Measurements from ENCODE around the gene CHD8. TPM values are rescaled to one million over a fixed set of nuclear protein-coding genes. Genes with fewer than 3 reads are reported as not detected.

Gene CHD8
- total RNA-seq, 2 experiments from 2014 or later = 119 to 128 TPM

- Histone ChIP-seq H3K36me3 (ENCODE audit: insufficient read depth, low read length) (peaks cover 83% of the 10 kb centered on the region), H3K27me3 (ENCODE audit: control insufficient read depth in 1 of 2, insufficient read depth in 2 of 2, low read length in 2 of 2) (no peaks in the 10 kb centered on the region), H3K4me3 (ENCODE audit: low read length) (no peak overlapping the region), H3K4me1 (ENCODE audit: insufficient read depth, low read length) (peaks cover 7% of the 10 kb centered on the region), H3K27ac (ENCODE audit: low read depth in 1 of 2, low read length in 2 of 2) (no peak overlapping the region), H3K9me3 (ENCODE audit: control insufficient read depth in 1 of 2, insufficient read depth in 1 of 2, low read length in 2 of 2) (no peaks in the 10 kb centered on the region)
- CTCF ChIA-PET = interaction anchor here (3.6 kb wide), 1 partner anchor 19 kb away, joined by 26 read pairs; the partner anchor contains the start of genes RAB2B and TOX4
- Mint-ChIP-seq H3K36me3 (ENCODE audit: low read depth) (peaks cover 86% of the 10 kb centered on the region), H3K27ac (no peak overlapping the region), H3K4me3 (no peak overlapping the region), H3K4me1 (ENCODE audit: low read depth) (peaks cover 30% of the 10 kb centered on the region), H3K9me3 (no peaks in the 10 kb centered on the region), H3K27me3 (no peaks in the 10 kb centered on the region)
- ATAC-seq (ENCODE audit: poor library complexity) (no peak), DNase-seq (no peak)
- intact Hi-C loops (cut with DNase I, micrococcal nuclease) = no loop called here
- no peak for TF ChIP-seq CTCF (IDR thresholded peaks at IDR 0.05)
- POLR2A ChIA-PET = no interaction called here
Observed at GRCh38 chr14:21496453-21496852, 40.5 kb upstream of the CHD8 start.

- ChIA-PET CTCF (interaction anchor here (1.1 kb wide), 1 partner anchor 63 kb away, joined by 3 read pairs; no protein-coding TSS in a partner anchor), POLR2A (interaction anchor here (1.0 kb wide), 1 partner anchor 16 kb away, joined by 3 read pairs; the partner anchor contains the start of gene METTL3)
- Histone ChIP-seq H3K4me1 (ENCODE audit: insufficient read depth, low read length) (peaks cover 7% of the 10 kb centered on the region), H3K4me3 (ENCODE audit: low read length) (no peak overlapping the region), H3K36me3 (ENCODE audit: insufficient read depth, low read length) (peaks cover 84% of the 10 kb centered on the region), H3K27me3 (ENCODE audit: control insufficient read depth in 1 of 2, insufficient read depth in 2 of 2, low read length in 2 of 2) (no peaks in the 10 kb centered on the region), H3K27ac (ENCODE audit: low read depth in 1 of 2, low read length in 2 of 2) (no peak overlapping the region), H3K9me3 (ENCODE audit: control insufficient read depth in 1 of 2, insufficient read depth in 1 of 2, low read length in 2 of 2) (no peaks in the 10 kb centered on the region)
- Mint-ChIP-seq H3K9me3 (no peaks in the 10 kb centered on the region), H3K27ac (no peak overlapping the region), H3K27me3 (no peaks in the 10 kb centered on the region), H3K4me1 (ENCODE audit: low read depth) (peaks cover 18% of the 10 kb centered on the region), H3K4me3 (no peak overlapping the region), H3K36me3 (ENCODE audit: low read depth) (peaks cover 86% of the 10 kb centered on the region)
- intact Hi-C loops (cut with DNase I, micrococcal nuclease) = no loop called here
- ATAC-seq (ENCODE audit: poor library complexity) (no peak), DNase-seq (no peak)
- no peak for TF ChIP-seq CTCF (IDR thresholded peaks at IDR 0.05)
Observed at GRCh38 chr14:21494902-21495762, 39.2 kb upstream of the CHD8 start.

- Histone ChIP-seq H3K4me1 (ENCODE audit: insufficient read depth, low read length) (peaks cover 5% of the 10 kb centered on the region), H3K36me3 (ENCODE audit: insufficient read depth, low read length) (peaks cover 67% of the 10 kb centered on the region), H3K9me3 (ENCODE audit: control insufficient read depth in 1 of 2, insufficient read depth in 1 of 2, low read length in 2 of 2) (no peaks in the 10 kb centered on the region), H3K27ac (ENCODE audit: low read depth in 1 of 2, low read length in 2 of 2) (no peak overlapping the region), H3K4me3 (ENCODE audit: low read length) (no peak overlapping the region), H3K27me3 (ENCODE audit: control insufficient read depth in 1 of 2, insufficient read depth in 2 of 2, low read length in 2 of 2) (no peaks in the 10 kb centered on the region)
- Mint-ChIP-seq H3K4me3 (no peak overlapping the region), H3K27me3 (no peaks in the 10 kb centered on the region), H3K27ac (no peak overlapping the region), H3K36me3 (ENCODE audit: low read depth) (peaks cover 71% of the 10 kb centered on the region), H3K4me1 (ENCODE audit: low read depth) (no peaks in the 10 kb centered on the region), H3K9me3 (no peaks in the 10 kb centered on the region)
- CTCF ChIA-PET = interaction anchor here (3.5 kb wide), 1 partner anchor 12 kb away, joined by 13 read pairs; no protein-coding TSS in a partner anchor
- POLR2A ChIA-PET = interaction anchor here (1.0 kb wide), 1 partner anchor 24 kb away, joined by 4 read pairs; the partner anchor contains the start of gene METTL3
- no peak for ATAC-seq (ENCODE audit: poor library complexity)
- no peak for TF ChIP-seq CTCF (IDR thresholded peaks at IDR 0.05)
- DNase-seq = no peak
- intact Hi-C loops (cut with DNase I, micrococcal nuclease) = no loop called here
Observed at GRCh38 chr14:21486640-21487087, 30.7 kb upstream of the CHD8 start.

Data from CD4-positive, alpha-beta T cell (primary cell).